ENCODE results near the gene RSPH4A.

GRCh38 chr6:116661594-116661993 lies 45.3 kb downstream of the RSPH4A start:
- TF ChIP-seq CTCF (IDR thresholded peaks at IDR 0.05 in 4 of 5, conservative IDR thresholded peaks at IDR 0.05 in 1 of 5) (no peak), POLR2A (IDR thresholded peaks at IDR 0.05) (no peak)
